ENCODE data around the gene SIX3. TPM values are rescaled to one million over a fixed set of nuclear protein-coding genes. Genes with fewer than 3 reads are reported as not detected.

SIX3 gene
- polyA plus RNA-seq, 2 of the 4 experiments (the other 2 are of a cell fraction), result 0.22 to 0.59 TPM

DNA sequence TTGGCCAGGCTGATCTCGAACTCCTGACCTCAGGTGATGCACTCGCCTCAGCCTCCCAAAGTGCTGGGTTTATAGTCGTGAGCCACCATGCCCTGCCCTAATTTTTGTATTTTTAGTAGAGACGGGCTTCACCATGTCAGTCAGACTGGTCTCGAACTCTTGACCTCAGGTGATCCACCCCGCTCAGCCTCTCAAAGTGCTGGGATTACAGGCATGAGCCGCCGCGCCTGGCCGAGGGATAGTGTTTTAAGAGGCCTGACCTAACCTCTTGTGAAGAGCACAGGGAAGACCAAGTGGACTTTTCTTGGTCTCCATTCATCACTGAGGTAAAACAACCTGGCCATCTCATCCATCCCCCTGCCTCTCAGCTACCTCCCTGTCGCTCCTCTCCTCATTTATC, 38.1 kb downstream of the SIX3 start (continued):
- no peak for TF ChIP-seq REST (IDR thresholded peaks at IDR 0.05)

GRCh38 chr2:44980751-44981713, 39.5 kb downstream of the SIX3 start:
- Histone ChIP-seq H3K27ac (no peak overlapping the region), H3K4me1 (no peaks in the 10 kb centered on the region), H3K4me3 (no peak overlapping the region), H3K4me2 (no peak overlapping the region; the same call in 2 of the 3 replicates), H3K9me3 (no peaks in the 10 kb centered on the region)
- ATAC-seq (peak; percentile 40 to 63; a peak in 5 of 6 replicates), FAIRE-seq (no peak), DNase-seq (ENCODE audit: low read depth in 1 of 2, low spot score in 1 of 2) (no peak)
- ChIA-PET POLR2A (no interaction called here), CTCF (interaction anchor here (0.6 to 13.0 kb wide), 83 partner anchors 10 to 966 kb away, joined by 3 to 305 read pairs (median 4); partner anchors contain the start of gene SIX2)
- no peak for TF ChIP-seq CEBPB (IDR thresholded peaks at IDR 0.05)
- TF ChIP-seq RNF2 (IDR thresholded peaks at IDR 0.05; ENCODE audit: borderline replicate concordance, low read depth), result no peak
- TF ChIP-seq NPAS2 (CRISPR knock-in tag; IDR thresholded peaks at IDR 0.05; ENCODE audit: borderline replicate concordance), result no peak
- TF ChIP-seq FOSL2 (IDR thresholded peaks at IDR 0.05), result no peak
- no peak for TF ChIP-seq FOSL2 (CRISPR knock-in tag; IDR thresholded peaks at IDR 0.05)
- TF ChIP-seq ZFP36 (IDR thresholded peaks at IDR 0.05; ENCODE audit: borderline replicate concordance, partially characterized antibody), result no peak
- no peak for TF ChIP-seq POLR2A (IDR thresholded peaks at IDR 0.05; ENCODE audit: low read length)
- no peak for TF ChIP-seq MAFK (IDR thresholded peaks at IDR 0.05; ENCODE audit: partially characterized antibody)
- WGBS (ENCODE audit: missing lambda C conversion rate), result 52% methylated on average over 9 of the region's 9 CpGs

GRCh38 chr2:44981714-44982108, 40.2 kb downstream of the SIX3 start:
- ChIA-PET POLR2A (no interaction called here), CTCF (interaction anchor here (0.6 to 13.0 kb wide), 84 partner anchors 9 to 1104 kb away, joined by 3 to 305 read pairs (median 4); partner anchors contain the start of gene SIX2)
- WGBS (ENCODE audit: missing lambda C conversion rate), result 11% methylated on average over 14 of the region's 14 CpGs
- TF ChIP-seq MAZ (IDR thresholded peaks at IDR 0.05; ENCODE audit: borderline replicate concordance, low read depth, low read length) (no peak), E2F6 (IDR thresholded peaks at IDR 0.05; ENCODE audit: borderline replicate concordance, low read depth) (no peak), NFE2L2 (conservative IDR thresholded peaks at IDR 0.05; ENCODE audit: low read length) (no peak), RAD21 (conservative IDR thresholded peaks at IDR 0.05 in 1 of 2, IDR thresholded peaks at IDR 0.05 in 1 of 2) (peak; percentile 97 to 99), KDM1A (IDR thresholded peaks at IDR 0.05; ENCODE audit: low read depth) (no peak), ZNF302 (CRISPR knock-in tag; IDR thresholded peaks at IDR 0.05) (no peak), SMC3 (IDR thresholded peaks at IDR 0.05) (peak; percentile 98), HMGXB4 (CRISPR knock-in tag; IDR thresholded peaks at IDR 0.05; ENCODE audit: borderline replicate concordance) (no peak), JUNB (IDR thresholded peaks at IDR 0.05) (no peak), FOSL2 (IDR thresholded peaks at IDR 0.05) (no peak), FOSL2 (CRISPR knock-in tag; IDR thresholded peaks at IDR 0.05) (no peak), EP300 (IDR thresholded peaks at IDR 0.05) (no peak), TFCP2L1 (CRISPR knock-in tag; IDR thresholded peaks at IDR 0.05) (no peak), USF2 (IDR thresholded peaks at IDR 0.05) (no peak), REST (IDR thresholded peaks at IDR 0.05) (no peak), POLR2A (IDR thresholded peaks at IDR 0.05; ENCODE audit: low read length) (no peak)
- TF ChIP-seq, protein P1, sequence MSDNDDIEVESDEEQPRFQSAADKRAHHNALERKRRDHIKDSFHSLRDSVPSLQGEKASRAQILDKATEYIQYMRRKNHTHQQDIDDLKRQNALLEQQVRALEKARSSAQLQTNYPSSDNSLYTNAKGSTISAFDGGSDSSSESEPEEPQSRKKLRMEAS (IDR thresholded peaks at IDR 0.05), result no peak

More at GRCh38 chr2:44981714-44982108, 40.2 kb downstream of the SIX3 start:
- FAIRE-seq, result no peak
- Histone ChIP-seq H3K4me2 (peak overlapping the region; percentile 50), H3K27ac (no peak overlapping the region), H3K4me3 (no peak overlapping the region), H3K4me1 (no peaks in the 10 kb centered on the region), H3K9me3 (peaks cover 6% of the 10 kb centered on the region)
- DNase-seq (ENCODE audit: low read depth in 1 of 2, low spot score in 1 of 2), result peak; percentile 81 to 83
- peak; percentile 84 to 97 for ATAC-seq
